Measurements from ENCODE around the gene TMEM43. TPM values are rescaled to one million over a fixed set of nuclear protein-coding genes. Genes with fewer than 3 reads are reported as not detected.

TMEM43 gene
- total RNA-seq, 2 experiments from 2014 or later, result 43.6 to 46.0 TPM

GRCh38 chr3:14162178-14162577 is 37.3 kb downstream of the TMEM43 start:
- Mint-ChIP-seq H3K36me3 (ENCODE audit: low read depth) (peaks cover 89% of the 10 kb centered on the region), H3K27me3 (no peaks in the 10 kb centered on the region), H3K9me3 (peaks cover 20% of the 10 kb centered on the region), H3K27ac (no peak overlapping the region), H3K4me3 (no peak overlapping the region), H3K4me1 (no peaks in the 10 kb centered on the region)
- ChIA-PET CTCF (no interaction called here), POLR2A (interaction anchor here (5.1 kb wide), 1 partner anchor 16 kb away, joined by 18 read pairs; the partner anchor contains the start of genes LSM3 and XPC)
- no peak for DNase-seq

DNA sequence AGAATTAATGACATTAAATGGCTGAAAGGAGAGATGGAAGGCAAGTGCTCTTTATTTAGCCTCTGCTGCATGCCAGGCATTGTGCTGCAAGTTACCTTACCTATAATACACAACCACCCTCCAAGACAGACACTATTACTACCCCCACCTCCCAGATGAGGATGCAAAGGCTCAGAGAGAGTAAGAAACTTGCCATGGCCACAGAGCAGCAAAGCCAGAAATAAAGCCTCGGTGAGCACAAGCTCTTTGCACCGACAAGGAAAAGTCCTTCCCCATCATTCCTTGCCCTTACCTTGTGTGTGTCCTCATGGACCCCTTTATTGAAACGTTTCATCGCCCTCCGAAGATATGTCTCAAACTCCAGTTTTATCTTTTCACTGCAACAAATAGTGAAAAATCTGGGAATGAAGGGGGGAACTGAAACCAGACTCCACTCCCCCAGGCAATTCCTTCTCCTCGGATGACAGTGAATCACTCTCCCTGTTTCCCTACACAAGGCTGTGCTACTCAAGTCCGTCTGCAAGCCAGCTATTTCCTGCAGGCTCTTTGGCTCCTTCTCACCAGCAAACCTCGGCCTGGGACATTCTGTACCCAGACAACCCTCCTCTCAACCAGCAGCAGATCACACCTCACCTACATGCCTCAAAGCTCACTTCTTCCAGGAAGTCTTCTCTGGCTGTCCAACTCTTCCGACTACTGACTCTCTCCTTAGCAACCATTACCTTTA is 42.2 kb downstream of the TMEM43 start:
- Mint-ChIP-seq H3K9me3 (peaks cover 8% of the 10 kb centered on the region), H3K27me3 (no peaks in the 10 kb centered on the region), H3K4me1 (peaks cover 7% of the 10 kb centered on the region), H3K27ac (no peak overlapping the region), H3K4me3 (no peak overlapping the region), H3K36me3 (ENCODE audit: low read depth) (peaks cover 88% of the 10 kb centered on the region)
- no peak for DNase-seq
- POLR2A ChIA-PET, result interaction anchor here (1.7 kb wide), 1 partner anchor 12 kb away, joined by 7 read pairs; the partner anchor contains the start of genes LSM3 and XPC
- CTCF ChIA-PET, result interaction anchor here (0.8 kb wide), 1 partner anchor 14 kb away, joined by 3 read pairs; no protein-coding TSS in a partner anchor

GRCh38 chr3:14169435-14169834 is 44.6 kb downstream of the TMEM43 start:
- Mint-ChIP-seq H3K27me3 (no peaks in the 10 kb centered on the region), H3K4me3 (no peak overlapping the region), H3K36me3 (ENCODE audit: low read depth) (peaks cover 77% of the 10 kb centered on the region), H3K4me1 (peaks cover 16% of the 10 kb centered on the region), H3K27ac (no peak overlapping the region), H3K9me3 (no peaks in the 10 kb centered on the region)
- DNase-seq, result no peak
- POLR2A ChIA-PET, result no interaction called here
- CTCF ChIA-PET, result no interaction called here

DNA sequence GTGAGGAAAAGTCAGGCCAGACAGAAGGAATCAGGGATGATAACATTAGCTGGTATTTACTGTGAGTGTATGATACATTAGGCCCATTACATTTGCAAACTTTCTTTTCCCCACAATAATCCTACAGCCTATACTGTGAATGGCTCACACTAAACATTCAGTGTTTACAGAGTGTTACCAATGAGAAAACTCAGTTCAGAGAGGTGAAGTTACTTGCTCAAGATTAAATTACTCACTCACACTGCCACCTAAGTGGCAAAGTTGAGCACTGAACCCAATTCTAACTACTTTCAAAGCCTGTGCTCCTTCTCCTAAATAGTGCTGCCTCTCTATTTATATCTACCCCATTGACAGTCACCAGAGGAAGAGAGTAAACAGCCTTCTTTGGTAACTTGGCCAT is 45.0 kb downstream of the TMEM43 start:
- Mint-ChIP-seq H3K36me3 (ENCODE audit: low read depth) (peaks cover 73% of the 10 kb centered on the region), H3K27ac (no peak overlapping the region), H3K4me1 (peaks cover 20% of the 10 kb centered on the region), H3K27me3 (no peaks in the 10 kb centered on the region), H3K4me3 (no peak overlapping the region), H3K9me3 (no peaks in the 10 kb centered on the region)
- POLR2A ChIA-PET, result no interaction called here
- CTCF ChIA-PET, result no interaction called here
- DNase-seq, result no peak

- H3K4me3 Mint-ChIP-seq, result no peak overlapping the region
- peaks cover 28% of the 10 kb centered on the region for H3K4me1 Mint-ChIP-seq
- DNase-seq, result no peak
- POLR2A ChIA-PET, result interaction anchor here (1.7 kb wide), 1 partner anchor 26 kb away, joined by 5 read pairs; no protein-coding TSS in a partner anchor
- CTCF ChIA-PET, result no interaction called here
- H3K36me3 Mint-ChIP-seq (ENCODE audit: low read depth), result peaks cover 70% of the 10 kb centered on the region
- no peaks in the 10 kb centered on the region for H3K9me3 Mint-ChIP-seq
- peak overlapping the region; percentile 8 for H3K27ac Mint-ChIP-seq
- no peaks in the 10 kb centered on the region for H3K27me3 Mint-ChIP-seq
These were observed 45.8 kb downstream of the TMEM43 start for GRCh38 chr3:14170531-14171159.

GRCh38 chr3:14172496-14172895 is 47.6 kb downstream of the TMEM43 start:
- no peak overlapping the region for H3K27ac Mint-ChIP-seq
- peaks cover 57% of the 10 kb centered on the region for H3K36me3 Mint-ChIP-seq (ENCODE audit: low read depth)
- no peaks in the 10 kb centered on the region for H3K9me3 Mint-ChIP-seq
- no peaks in the 10 kb centered on the region for H3K27me3 Mint-ChIP-seq
- H3K4me1 Mint-ChIP-seq, result peaks cover 44% of the 10 kb centered on the region
- no peak overlapping the region for H3K4me3 Mint-ChIP-seq
- ChIA-PET POLR2A (interaction anchor here (0.6 to 1.0 kb wide), 2 partner anchors 28 to 44 kb away, joined by 3 to 4 read pairs; no protein-coding TSS in a partner anchor), CTCF (no interaction called here)
- no peak for DNase-seq

DNA sequence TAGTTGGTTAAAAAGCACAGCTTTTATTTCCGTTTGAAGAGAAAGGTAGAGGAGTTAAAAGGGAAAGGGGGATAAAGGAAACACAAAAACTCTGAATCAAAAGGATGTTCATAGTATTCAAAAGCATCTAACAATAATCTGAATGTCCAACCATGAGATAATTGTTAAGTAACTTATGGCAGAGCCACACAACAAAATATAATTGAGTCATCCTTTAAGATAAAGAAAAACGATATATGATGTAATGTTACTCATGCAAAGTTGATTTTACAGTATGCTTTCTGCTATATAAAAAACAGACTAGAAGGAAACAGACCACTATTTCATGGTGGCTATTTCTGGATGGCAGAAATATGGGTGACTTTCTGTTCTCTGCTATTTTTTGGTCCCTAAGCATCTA is 49.6 kb downstream of the TMEM43 start:
- Mint-ChIP-seq H3K36me3 (ENCODE audit: low read depth) (peaks cover 53% of the 10 kb centered on the region), H3K27ac (no peak overlapping the region), H3K9me3 (no peaks in the 10 kb centered on the region), H3K4me3 (no peak overlapping the region), H3K4me1 (peaks cover 58% of the 10 kb centered on the region), H3K27me3 (no peaks in the 10 kb centered on the region)
- CTCF ChIA-PET, result interaction anchor here (0.7 to 1.8 kb wide), 2 partner anchors 30 to 278 kb away, joined by 4 to 8 read pairs; no protein-coding TSS in a partner anchor
- POLR2A ChIA-PET, result interaction anchor here (2.5 kb wide), 1 partner anchor 50 kb away, joined by 23 read pairs; the partner anchor contains the start of genes CHCHD4 and TMEM43
- no peak for DNase-seq

DNA sequence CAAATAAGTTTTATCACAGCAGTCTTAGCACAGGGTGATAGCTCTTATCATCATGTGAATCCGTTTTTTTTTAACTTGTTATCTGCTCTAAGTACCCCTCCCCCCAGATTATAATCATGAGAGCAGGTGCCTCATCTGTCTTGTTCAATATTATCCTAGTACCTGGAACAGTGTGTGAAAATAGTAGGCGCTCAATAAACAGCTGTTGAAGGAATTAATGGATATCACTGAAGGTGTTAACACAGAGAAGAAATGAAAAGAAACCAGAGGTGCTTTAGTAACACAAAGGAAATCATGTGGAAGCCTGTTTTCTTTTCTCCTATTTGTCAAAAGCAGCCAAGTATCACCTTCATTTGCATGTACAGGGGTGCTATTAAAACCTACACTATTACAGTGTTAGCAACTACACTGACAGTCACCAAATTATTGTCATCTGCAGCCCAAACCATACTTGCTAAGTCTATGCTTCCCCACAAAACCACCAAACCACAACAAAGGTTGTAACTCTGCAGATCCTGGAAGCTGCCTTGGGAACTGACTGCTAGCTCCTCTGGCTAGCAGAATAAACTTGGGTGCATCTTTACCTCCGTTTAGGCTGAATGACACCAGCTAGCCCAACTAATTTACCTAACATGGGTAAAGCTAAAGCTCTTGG is 50.7 kb downstream of the TMEM43 start:
- H3K4me3 Mint-ChIP-seq, result peak overlapping the region; percentile 19
- CTCF ChIA-PET, result interaction anchor here (0.7 to 2.1 kb wide), 5 partner anchors 18 to 279 kb away, joined by 3 to 13 read pairs (median 4); partner anchors contain the start of genes CHCHD4 and TMEM43
- H3K36me3 Mint-ChIP-seq (ENCODE audit: low read depth), result peaks cover 43% of the 10 kb centered on the region
- POLR2A ChIA-PET, result interaction anchor here (0.5 to 2.5 kb wide), 10 partner anchors 23 to 1624 kb away, joined by 3 to 23 read pairs (median 4); partner anchors contain the start of genes CHCHD4 and TMEM43
- peak overlapping the region; percentile 50 for H3K27ac Mint-ChIP-seq
- DNase-seq, result peak; percentile 59
- peaks cover 60% of the 10 kb centered on the region for H3K4me1 Mint-ChIP-seq
- H3K27me3 Mint-ChIP-seq, result no peaks in the 10 kb centered on the region
- no peaks in the 10 kb centered on the region for H3K9me3 Mint-ChIP-seq

DNA sequence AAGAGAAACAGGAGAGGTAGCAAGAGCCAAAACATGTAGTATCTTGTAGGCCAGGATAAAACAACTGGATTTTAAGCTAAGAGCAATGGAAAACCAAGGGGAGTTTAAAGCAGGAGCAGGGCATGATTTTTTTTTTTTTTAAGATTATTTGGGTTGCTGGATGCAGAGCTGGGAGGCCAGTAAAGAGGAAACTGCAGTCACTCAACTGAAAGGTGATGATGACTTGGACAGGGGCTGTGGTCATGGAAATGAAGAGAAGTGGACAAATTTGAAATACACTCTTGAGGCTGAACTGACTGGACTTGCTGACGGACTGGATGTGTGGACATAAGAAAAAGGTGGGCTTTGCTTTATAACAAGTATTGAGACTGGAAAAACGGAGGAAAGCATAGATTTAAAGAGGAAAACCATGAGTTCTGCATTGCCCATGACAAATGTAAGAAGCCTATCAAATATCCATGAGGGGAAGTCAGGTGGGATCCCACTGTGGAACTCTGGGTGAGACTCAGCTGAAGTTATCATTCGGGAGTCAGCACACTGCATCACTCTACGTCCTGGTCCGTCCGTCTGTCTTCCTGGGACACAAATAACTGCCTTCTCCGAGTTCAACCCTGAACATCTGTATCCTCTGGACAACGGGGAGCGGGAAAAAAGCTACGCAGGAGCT is 52.9 kb downstream of the TMEM43 start:
- Mint-ChIP-seq H3K9me3 (no peaks in the 10 kb centered on the region), H3K36me3 (ENCODE audit: low read depth) (peaks cover 43% of the 10 kb centered on the region), H3K4me3 (peak overlapping the region; percentile 84), H3K27me3 (no peaks in the 10 kb centered on the region), H3K27ac (peak overlapping the region; percentile 86), H3K4me1 (peaks cover 69% of the 10 kb centered on the region)
- CTCF ChIA-PET, result interaction anchor here (1.0 to 2.6 kb wide), 7 partner anchors 23 to 1337 kb away, joined by 3 to 15 read pairs (median 4); no protein-coding TSS in a partner anchor
- no peak for DNase-seq
- POLR2A ChIA-PET, result interaction anchor here (0.6 to 3.4 kb wide), 26 partner anchors 10 to 761 kb away, joined by 3 to 90 read pairs (median 7); partner anchors contain the start of genes CCDC174, CHCHD4, SLC6A6 and TMEM43

- peak within 1 kb of the TSS; percentile 92 for H3K27ac Mint-ChIP-seq
- H3K4me1 Mint-ChIP-seq, result peaks cover 70% of the 10 kb centered on the region
- POLR2A ChIA-PET, result interaction anchor here (0.7 to 3.4 kb wide), 39 partner anchors 9 to 1337 kb away, joined by 3 to 90 read pairs (median 5); partner anchors contain the start of genes CCDC174, CHCHD4, NR2C2 and RPL32
- H3K9me3 Mint-ChIP-seq, result no peaks in the 10 kb centered on the region
- peaks cover 43% of the 10 kb centered on the region for H3K36me3 Mint-ChIP-seq (ENCODE audit: low read depth)
- peak; percentile 98 for DNase-seq
- H3K27me3 Mint-ChIP-seq, result no peaks in the 10 kb centered on the region
- CTCF ChIA-PET, result interaction anchor here (0.8 to 2.6 kb wide), 13 partner anchors 10 to 1338 kb away, joined by 3 to 15 read pairs (median 4); partner anchors contain the start of genes CCDC174, CHCHD4 and TMEM43
- peak within 1 kb of the TSS; percentile 84 for H3K4me3 Mint-ChIP-seq
These were observed 53.6 kb downstream of the TMEM43 start, which contains the start of the genes LSM3 and XPC for GRCh38 chr3:14178247-14179113. TSS of gene LSM3 (plus strand) at chr3:14178817. CDS start at chr3:14178861, 44 bp downstream. TSS of gene XPC (minus strand) at chr3:14178601. CDS start at chr3:14178568, 33 bp downstream.

GRCh38 chr3:14179114-14179465 is 54.2 kb downstream of the TMEM43 start:
- H3K36me3 Mint-ChIP-seq (ENCODE audit: low read depth), result peaks cover 47% of the 10 kb centered on the region
- H3K4me3 Mint-ChIP-seq, result peak overlapping the region; percentile 84
- H3K27ac Mint-ChIP-seq, result peak overlapping the region; percentile 92
- no peaks in the 10 kb centered on the region for H3K9me3 Mint-ChIP-seq
- ChIA-PET POLR2A (interaction anchor here (0.7 to 3.4 kb wide), 35 partner anchors 8 to 1337 kb away, joined by 3 to 90 read pairs (median 5); partner anchors contain the start of genes CCDC174, CHCHD4, NR2C2 and RPL32), CTCF (interaction anchor here (0.8 to 2.6 kb wide), 13 partner anchors 9 to 1338 kb away, joined by 3 to 15 read pairs (median 4); partner anchors contain the start of genes CCDC174, CHCHD4 and TMEM43)
- no peak for DNase-seq
- peaks cover 74% of the 10 kb centered on the region for H3K4me1 Mint-ChIP-seq
- H3K27me3 Mint-ChIP-seq, result no peaks in the 10 kb centered on the region

Data from activated CD4-positive, alpha-beta memory T cell treated with anti-CD3 and anti-CD28 coated beads, Interleukin-2, amount 10 ng/mL, durations not matched to agents 7 days and 5 days (primary cell).